Smooth muscle cell of the brain vasculature (primary cell): ENCODE results near the gene RBM28.
"Not testable (repeated sequence)": the region's sequence is repeated elsewhere in the genome, so short reads cannot be mapped to it uniquely, and the experiment has no call there.

Experiments
- DNase-seq: peaks from one replicate; pipeline ENCODE4 v3.0.0-alpha.2; 2012; ENCODE audit warnings: low read depth, low spot score

RBM28 gene

DNA sequence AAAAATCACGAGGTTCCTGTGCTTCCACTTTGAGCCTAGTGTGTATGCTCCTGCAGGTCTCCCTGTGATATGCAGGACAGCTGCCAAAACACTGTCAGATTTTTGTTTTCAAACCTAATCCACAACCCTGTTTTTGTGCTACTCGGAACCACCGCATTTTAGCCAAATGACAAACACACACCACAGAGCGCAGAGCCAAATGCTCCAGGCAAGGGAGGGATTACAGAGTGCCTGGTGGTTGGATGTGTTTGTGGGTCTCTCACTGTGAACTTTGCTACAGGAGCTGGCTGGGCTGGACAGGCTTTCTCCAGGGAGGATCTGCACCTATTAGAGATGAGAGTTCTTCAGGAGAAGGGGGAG lies 5.7 kb upstream of the RBM28 start:
- no peak for DNase-seq

DNA sequence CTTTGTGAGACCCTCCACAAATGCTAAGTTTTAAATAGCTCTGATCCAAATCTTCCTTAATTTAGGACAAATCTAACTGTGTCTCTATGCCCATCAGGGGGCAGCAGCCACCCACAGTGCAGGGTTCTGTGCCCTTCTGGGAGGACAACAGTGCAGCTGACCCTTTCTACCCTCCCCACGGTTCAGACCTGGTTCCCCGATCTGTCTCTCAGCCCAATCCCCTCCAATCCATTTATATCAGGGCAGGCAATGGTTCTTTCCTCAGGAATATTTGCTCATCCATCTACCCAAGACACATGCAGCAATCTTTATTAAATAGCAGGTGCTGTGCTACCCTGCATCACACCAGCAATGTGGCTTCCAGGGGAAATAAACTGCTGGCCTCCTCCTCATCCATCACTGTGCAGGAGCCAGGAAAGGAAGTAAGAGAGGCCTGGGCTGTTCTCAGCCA lies 4.0 kb upstream of the RBM28 start:
- no peak for DNase-seq

DNA sequence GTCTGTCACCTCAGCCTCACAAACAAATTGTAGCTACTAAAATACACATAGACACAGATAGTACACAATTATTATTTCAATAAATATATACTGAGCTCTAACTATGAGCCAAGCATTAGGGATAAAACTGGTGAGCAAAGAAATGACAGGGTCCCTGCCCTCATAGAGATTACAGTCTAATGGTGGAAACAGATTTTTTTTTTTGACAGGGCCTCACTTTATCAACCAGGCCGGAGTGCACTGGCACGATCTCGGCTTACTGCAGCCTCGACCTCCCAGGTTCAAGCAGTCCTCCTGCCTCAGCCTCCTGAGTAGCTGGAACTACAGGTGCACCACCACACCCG lies 695 bp upstream of the RBM28 start:
- no peak for DNase-seq

DNA sequence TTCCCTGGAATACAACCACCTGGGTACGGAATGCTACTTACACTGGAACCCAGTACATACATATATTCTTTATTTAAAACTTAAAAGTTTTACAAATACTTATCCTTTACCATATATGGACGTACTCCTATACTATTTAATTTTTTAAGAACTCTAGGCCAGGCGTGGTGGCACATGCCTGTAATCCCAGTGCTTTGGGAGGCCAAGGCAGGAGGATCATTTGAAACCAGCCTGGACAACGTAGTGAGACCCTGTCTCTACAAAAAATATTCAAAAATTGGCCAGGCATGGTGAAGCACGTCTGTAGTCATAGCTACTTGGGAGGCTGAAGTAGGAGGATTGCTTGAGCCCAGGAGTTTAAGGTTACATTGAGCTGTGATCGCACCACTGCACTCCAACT lies 2.0 kb downstream of the RBM28 start:
- no peak for DNase-seq

DNA sequence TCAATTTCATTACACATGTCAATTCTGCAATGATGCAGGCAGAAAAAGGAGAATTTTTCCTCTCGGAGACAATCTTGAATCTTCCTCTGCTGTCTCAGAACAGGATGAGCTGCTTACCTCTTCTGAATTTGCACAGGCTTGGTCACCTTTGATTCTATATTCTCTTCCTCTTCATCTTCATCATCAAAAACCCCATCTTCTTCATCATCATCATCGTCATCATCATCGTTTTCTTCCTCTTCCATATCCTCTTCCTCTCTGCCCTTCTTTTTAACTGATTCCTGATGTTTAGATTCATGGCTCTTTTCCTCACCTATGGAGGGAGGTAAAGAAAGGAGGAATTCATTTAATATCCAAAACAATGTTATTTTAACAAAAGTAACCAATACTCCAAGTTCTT lies 8.0 kb downstream of the RBM28 start:
- no peak for DNase-seq

DNA sequence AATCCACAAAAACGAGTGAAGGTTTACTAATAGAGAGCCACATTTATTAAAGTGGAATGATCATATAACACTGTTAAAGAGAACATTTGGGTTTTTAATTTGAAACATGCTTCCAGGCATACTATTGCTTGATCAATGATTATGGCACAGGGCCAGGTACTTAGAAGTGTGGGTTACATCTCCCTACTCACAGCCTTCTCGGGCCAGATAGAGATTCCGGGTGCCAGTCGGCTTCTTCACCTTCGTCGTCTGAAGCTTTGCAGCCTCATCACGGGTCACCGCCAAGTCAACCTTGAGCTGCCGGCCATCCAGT lies 19.4 kb downstream of the RBM28 start:
- no peak for DNase-seq

- DNase-seq, result no peak
These were observed 20.0 kb downstream of the RBM28 start for GRCh38 chr7:128323459-128324367.

- DNase-seq, result no peak
These were observed 20.7 kb downstream of the RBM28 start for GRCh38 chr7:128323040-128323439.

DNA sequence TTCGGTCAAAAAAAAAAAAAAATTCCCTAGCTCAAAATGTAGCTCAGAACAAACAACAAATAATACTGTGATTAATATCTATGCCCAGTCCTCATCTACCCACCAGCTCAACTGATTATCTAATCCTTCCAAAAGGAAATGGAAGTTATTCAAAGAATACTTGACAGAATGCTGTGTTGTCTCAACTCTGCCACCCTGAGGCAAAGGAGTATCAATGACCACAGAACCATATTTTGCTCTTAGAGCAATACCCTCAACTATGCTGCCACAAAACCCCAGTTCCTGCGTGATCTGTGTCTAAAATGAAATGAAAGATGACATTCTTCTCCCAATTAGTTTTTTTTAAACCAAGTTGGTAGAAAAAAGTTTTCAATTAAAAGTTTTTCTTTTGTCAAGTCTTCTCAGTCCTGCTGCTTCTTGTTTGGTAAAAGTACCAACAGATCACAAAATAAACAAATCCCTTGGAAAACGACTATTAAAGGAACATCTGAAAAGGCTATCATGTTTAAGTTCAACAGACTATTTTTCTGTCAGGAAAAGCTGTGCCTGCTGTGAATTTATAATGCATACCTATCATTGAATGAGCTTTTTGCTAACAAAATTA lies 21.6 kb downstream of the RBM28 start:
- DNase-seq, result no peak

GRCh38 chr7:128321044-128321422 lies 22.7 kb downstream of the RBM28 start:
- DNase-seq, result no peak

DNA sequence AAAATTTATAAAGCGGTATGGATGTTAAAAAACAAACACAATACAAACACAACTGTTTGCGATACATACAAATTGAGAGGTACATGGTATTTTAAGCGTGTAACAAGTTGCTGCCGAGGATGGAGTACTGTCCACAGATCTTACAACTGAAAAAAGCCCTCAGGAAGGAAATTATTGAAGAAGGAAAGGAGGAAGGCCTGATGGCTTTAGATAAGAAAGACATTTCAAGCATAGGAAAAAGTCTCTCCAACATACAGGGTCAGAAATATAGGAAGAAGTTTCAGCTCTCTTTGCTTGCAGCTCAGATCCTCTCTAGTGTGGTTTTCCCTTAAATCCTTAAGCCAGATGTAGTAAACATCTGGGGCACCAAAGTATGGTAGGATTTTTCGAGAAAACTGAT lies 25.0 kb downstream of the RBM28 start:
- DNase-seq, result no peak

- DNase-seq, result no peak
These were observed 32.7 kb downstream of the RBM28 start for GRCh38 chr7:128311013-128311412.

DNA sequence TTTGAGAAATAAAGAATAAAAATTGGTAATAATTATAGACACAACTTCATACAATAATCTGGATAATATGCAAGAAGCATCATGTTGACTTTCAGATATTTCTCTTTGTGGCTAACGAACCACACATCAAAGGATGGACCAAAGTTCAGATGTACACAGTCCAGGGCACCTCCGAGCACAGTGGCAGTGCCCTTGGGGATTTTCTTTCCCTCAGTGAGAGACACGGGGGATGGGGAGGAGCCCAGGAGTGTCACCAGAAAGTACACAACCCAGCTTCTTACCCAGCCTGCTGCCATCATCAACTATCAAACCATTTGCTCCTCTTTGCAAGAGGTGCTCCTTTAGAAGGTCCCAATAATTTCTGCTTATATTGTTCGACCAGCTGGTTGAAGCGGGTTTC lies 33.2 kb downstream of the RBM28 start:
- DNase-seq, result no peak

- no peak for DNase-seq
These were observed 33.7 kb downstream of the RBM28 start for GRCh38 chr7:128309976-128310375.

DNA sequence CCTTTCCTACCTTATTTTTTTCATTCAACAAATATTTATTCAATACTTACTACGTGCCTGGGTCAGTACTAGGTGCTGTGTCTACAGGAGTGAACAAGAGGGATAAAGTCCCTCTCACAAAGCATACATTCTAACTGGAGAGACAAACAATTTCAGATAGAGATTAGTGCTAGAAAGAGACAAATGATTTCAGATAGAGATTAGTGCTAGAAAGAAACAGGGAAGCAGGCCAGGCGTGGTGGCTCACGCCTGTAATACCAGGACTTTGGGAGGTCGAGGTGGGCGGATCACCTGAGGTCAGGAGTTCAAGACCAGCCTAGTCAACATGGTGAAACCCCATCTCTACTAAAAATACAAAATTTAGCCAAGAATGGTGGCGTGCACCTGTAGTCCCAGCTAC lies 34.6 kb downstream of the RBM28 start:
- DNase-seq, result no peak

- no peak for DNase-seq
These were observed 36.6 kb downstream of the RBM28 start for GRCh38 chr7:128307061-128307460.

DNA sequence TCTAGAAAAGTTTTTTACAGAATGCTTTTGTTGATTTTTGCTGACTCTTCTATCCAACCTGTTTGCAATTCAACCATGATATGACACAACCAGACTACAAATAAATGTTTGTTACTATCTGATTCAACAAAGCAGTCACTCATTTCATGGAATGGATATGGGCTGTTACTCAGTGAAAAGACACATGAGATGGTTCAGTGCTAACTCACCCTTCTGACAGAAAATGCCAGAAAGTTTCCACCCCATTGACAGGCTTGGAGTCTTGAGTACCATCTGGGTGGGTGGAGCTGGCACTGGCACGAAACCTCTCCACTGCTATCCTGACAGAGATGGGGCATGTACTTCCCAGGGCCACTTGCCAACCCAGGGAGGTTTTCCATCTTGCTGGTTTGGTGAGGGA lies 39.5 kb downstream of the RBM28 start:
- no peak for DNase-seq

- DNase-seq, result no peak
These were observed 40.1 kb downstream of the RBM28 start for GRCh38 chr7:128303643-128304042.

GRCh38 chr7:128303133-128303532 lies 40.6 kb downstream of the RBM28 start:
- DNase-seq, result no peak

- DNase-seq, result no peak
These were observed 41.6 kb downstream of the RBM28 start for GRCh38 chr7:128302139-128302538.

DNA sequence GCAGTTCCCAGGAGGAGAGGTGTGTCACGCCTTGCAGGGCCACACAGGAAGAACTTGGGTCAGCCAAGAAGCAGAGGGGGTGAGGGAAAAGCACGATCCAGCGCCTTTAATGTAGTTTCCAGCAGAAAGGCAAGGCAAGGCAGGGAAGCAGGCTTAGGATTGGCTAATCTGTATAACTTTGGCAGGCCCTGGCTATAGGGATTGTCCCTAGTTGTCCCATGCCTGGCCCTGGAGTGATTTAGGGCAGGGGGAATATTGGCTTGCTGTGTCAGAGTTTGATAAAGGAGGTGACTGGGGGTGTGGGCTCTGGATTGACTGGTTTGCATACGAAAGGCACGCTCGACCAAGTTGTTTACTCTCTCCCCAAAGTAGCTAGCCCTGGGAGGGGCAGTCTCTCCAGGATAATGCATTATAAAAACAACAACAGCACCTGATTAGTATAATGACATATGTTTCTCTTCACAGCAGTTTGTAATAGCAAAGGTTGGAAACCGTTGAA lies 44.5 kb downstream of the RBM28 start:
- no peak for DNase-seq

DNA sequence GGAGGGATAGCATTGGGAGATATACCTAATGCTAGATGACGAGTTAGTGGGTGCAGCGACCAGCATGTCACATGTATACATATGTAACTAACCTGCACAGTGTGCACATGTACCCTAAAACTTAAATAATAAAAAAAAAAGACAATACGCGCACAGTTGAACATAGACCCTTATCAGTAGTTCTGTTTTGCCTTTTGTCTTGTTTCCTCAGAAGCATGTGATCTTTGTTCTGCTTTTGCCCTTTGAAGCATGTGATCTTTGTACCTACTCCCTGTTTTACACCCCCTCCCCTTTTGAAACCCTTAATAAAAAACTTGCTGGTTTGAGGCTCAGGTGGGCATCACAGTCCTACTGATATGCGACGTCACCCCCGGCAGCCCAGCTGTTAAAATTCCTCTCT lies 45.7 kb downstream of the RBM28 start:
- not testable (repeated sequence) for DNase-seq

- DNase-seq, result no peak
These were observed 56.2 kb downstream of the RBM28 start for GRCh38 chr7:128287556-128287955.
